Parathyroid adenoma (tissue), 2 donors: ENCODE data around the gene ACOT7.
A peak's percentile ranks its signal among the peaks of the same experiment; 100 is the strongest.

Source experiments
- H2AFZ ChIP-seq: fragments of 300-600 bp; sonication (generic); one replicate; pipeline ENCODE4 v1.7.0; 2017; ENCODE audit warnings: antibody characterized with exemption, mild to moderate bottlenecking
- H3K27ac ChIP-seq: fragments of 300-600 bp; sonication (generic); one replicate; pipeline ENCODE4 v1.7.0; 2017
- H3K27me3 ChIP-seq: fragments of 300-600 bp; sonication (generic); one replicate; pipeline ENCODE4 v1.7.0; 2017; ENCODE audit warnings: low read length; ENCODE audit not compliant: control insufficient read depth, insufficient read depth
- H3K36me3 ChIP-seq: fragments of 300-600 bp; sonication (generic); one replicate; pipeline ENCODE4 v1.7.0; 2017; ENCODE audit warnings: low read length; ENCODE audit not compliant: control insufficient read depth, insufficient read depth
- H3K4me1 ChIP-seq: fragments of 300-600 bp; sonication (generic); one replicate; pipeline ENCODE4 v1.7.0; 2017; ENCODE audit warnings: control low read depth
- H3K4me2 ChIP-seq: fragments of 300-600 bp; sonication (generic); one replicate; pipeline ENCODE4 v1.7.0; 2017; ENCODE audit warnings: low read length
- H3K4me3 ChIP-seq: fragments of 300-600 bp; sonication (generic); one replicate; pipeline ENCODE4 v1.7.0; 2017; ENCODE audit warnings: low read depth, low read length
- H3K79me2 ChIP-seq: fragments of 300-600 bp; sonication (generic); one replicate; pipeline ENCODE4 v1.7.0; 2017; ENCODE audit warnings: control low read depth
- H3K9ac ChIP-seq: fragments of 300-600 bp; sonication (generic); one replicate; pipeline ENCODE4 v1.7.0; 2017; ENCODE audit warnings: mild to moderate bottlenecking
- H3K9me3 ChIP-seq: fragments of 300-600 bp; sonication (generic); one replicate; pipeline ENCODE4 v1.7.0; 2017; ENCODE audit warnings: low read length; ENCODE audit not compliant: control insufficient read depth
- TF ChIP-seq, protein P1 (sequence below): fragments of 300-600 bp; sonication (generic); IDR thresholded peaks from one replicate; pipeline ENCODE4 v1.7.0; 2017; ENCODE audit warnings: antibody characterized with exemption, mild to moderate bottlenecking
- donor health status: primary hyperparathyroidism.

ACOT7 gene

DNA sequence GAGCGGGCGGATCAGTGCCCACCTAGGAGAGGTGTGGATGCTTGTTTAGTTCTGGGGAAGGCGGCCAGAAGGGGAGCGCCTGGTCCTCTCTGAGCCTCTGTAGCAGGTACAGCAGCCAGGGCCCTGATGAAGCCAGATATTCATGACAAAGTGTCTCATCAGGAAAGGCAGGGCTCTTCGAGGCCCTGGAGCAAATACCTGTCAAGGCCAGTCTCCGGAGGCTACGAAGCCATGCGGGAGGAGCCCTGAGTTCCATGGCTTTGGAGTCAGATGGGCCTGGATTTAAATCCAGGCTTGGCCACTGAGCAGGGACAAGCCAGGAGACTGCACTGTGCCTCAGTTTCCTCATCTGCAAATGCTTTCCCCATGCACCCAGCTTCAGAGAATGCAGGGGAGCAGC, 107.3 kb downstream of the ACOT7 start:
- Histone ChIP-seq H3K27me3 (no peaks in the 10 kb centered on the region), H3K4me2 (no peak overlapping the region), H3K79me2 (no peaks in the 10 kb centered on the region), H3K27ac (no peak overlapping the region), H3K4me3 (no peak overlapping the region), H3K9ac (no peak overlapping the region), H3K9me3 (no peaks in the 10 kb centered on the region), H3K4me1 (peaks cover 3% of the 10 kb centered on the region), H2AFZ (no peak overlapping the region), H3K36me3 (no peaks in the 10 kb centered on the region)
- TF ChIP-seq, protein P1, sequence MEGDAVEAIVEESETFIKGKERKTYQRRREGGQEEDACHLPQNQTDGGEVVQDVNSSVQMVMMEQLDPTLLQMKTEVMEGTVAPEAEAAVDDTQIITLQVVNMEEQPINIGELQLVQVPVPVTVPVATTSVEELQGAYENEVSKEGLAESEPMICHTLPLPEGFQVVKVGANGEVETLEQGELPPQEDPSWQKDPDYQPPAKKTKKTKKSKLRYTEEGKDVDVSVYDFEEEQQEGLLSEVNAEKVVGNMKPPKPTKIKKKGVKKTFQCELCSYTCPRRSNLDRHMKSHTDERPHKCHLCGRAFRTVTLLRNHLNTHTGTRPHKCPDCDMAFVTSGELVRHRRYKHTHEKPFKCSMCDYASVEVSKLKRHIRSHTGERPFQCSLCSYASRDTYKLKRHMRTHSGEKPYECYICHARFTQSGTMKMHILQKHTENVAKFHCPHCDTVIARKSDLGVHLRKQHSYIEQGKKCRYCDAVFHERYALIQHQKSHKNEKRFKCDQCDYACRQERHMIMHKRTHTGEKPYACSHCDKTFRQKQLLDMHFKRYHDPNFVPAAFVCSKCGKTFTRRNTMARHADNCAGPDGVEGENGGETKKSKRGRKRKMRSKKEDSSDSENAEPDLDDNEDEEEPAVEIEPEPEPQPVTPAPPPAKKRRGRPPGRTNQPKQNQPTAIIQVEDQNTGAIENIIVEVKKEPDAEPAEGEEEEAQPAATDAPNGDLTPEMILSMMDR: no peak

GRCh38 chr1:6285336-6285735, 108.2 kb downstream of the ACOT7 start:
- Histone ChIP-seq H3K27me3 (no peaks in the 10 kb centered on the region), H3K4me3 (no peak overlapping the region), H3K9ac (no peak overlapping the region), H2AFZ (peak overlapping the region; percentile 17), H3K79me2 (no peaks in the 10 kb centered on the region), H3K4me1 (peaks cover 3% of the 10 kb centered on the region), H3K4me2 (no peak overlapping the region), H3K9me3 (no peaks in the 10 kb centered on the region), H3K27ac (no peak overlapping the region), H3K36me3 (no peaks in the 10 kb centered on the region)
- TF ChIP-seq, protein P1: no peak

DNA sequence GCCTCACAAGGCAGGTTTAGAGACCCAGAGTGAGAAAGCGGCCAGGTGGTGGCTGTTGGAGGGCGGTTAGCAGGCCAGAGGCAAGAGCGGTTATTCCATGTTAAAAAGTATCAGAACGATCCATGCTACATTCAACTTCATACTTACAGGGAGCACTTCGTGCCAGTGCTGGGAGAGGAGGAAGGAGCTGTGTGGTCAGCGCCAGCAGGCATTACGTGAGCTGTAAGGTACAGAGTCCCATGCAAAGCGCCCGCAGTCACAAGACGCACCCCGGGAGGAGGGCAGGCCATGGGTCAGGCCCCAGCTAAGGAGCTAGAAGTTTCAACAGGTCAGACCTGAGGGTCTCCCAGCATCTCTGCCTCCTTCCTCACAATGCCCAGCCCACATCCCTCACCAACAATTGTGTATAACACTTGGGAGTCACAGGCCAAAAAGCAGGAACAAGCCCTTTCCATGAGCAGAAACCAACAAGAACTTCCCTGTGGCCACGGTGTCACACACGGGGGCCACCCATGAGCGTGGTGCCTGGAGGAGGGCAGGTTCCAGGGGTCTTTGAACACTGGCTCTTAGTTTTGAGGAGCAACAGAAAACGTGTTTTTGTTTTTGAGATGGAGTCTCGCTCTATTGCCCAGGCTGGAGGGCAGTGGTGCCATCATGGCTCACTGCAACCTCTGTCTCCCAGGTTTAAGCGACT, 110.8 kb downstream of the ACOT7 start:
- Histone ChIP-seq H3K36me3 (no peaks in the 10 kb centered on the region), H3K9me3 (no peaks in the 10 kb centered on the region), H3K9ac (no peak overlapping the region), H3K27ac (no peak overlapping the region), H3K79me2 (no peaks in the 10 kb centered on the region), H3K4me2 (no peak overlapping the region), H2AFZ (no peak overlapping the region), H3K4me3 (no peak overlapping the region), H3K27me3 (no peaks in the 10 kb centered on the region), H3K4me1 (peaks cover 3% of the 10 kb centered on the region)
- TF ChIP-seq, protein P1: no peak

GRCh38 chr1:6281511-6282402, 111.8 kb downstream of the ACOT7 start:
- Histone ChIP-seq H3K4me3 (no peak overlapping the region), H2AFZ (no peak overlapping the region), H3K27me3 (no peaks in the 10 kb centered on the region), H3K4me2 (no peak overlapping the region), H3K27ac (no peak overlapping the region), H3K9me3 (no peaks in the 10 kb centered on the region), H3K79me2 (no peaks in the 10 kb centered on the region), H3K4me1 (peaks cover 3% of the 10 kb centered on the region), H3K9ac (no peak overlapping the region), H3K36me3 (no peaks in the 10 kb centered on the region)
- TF ChIP-seq, protein P1: no peak
